GM12878 (cell line): ENCODE data around the gene PFKL.

Experiments
- CEBPZ ChIP-seq: fragments of 150-350 bp; IDR thresholded peaks from 2 replicates; pipeline ENCODE4 v1.6.1; 2016; ENCODE audit warnings: low read depth, low read length
- CREB1 ChIP-seq: IDR thresholded peaks from 2 replicates; pipeline ENCODE4 v1.6.1; 2012; ENCODE audit warnings: low read depth, mild to moderate bottlenecking, inconsistent platforms
- EGR1 ChIP-seq, 2 experiments: IDR thresholded peaks; 1 replicate in 1 of 2; 2 replicates in 1 of 2; pipeline ENCODE4 v1.6.1; 2011 to 2012; ENCODE audit warnings: low read depth in 2 of 2, low read length in 2 of 2, borderline replicate concordance in 1 of 2, mild to moderate bottlenecking in 1 of 2, moderate library complexity in 1 of 2
- ESRRA ChIP-seq: IDR thresholded peaks from 2 replicates; pipeline ENCODE4 v1.6.1; 2012; ENCODE audit warnings: mild to moderate bottlenecking, low read length, improper control_type of control experiment
- GABPA ChIP-seq: IDR thresholded peaks from 2 replicates; pipeline ENCODE4 v1.6.1; 2014; ENCODE audit warnings: antibody characterized with exemption, low read depth, mild to moderate bottlenecking, inconsistent platforms
- HCFC1 ChIP-seq: fragments of 150-350 bp; IDR thresholded peaks from 2 replicates; pipeline ENCODE4 v1.6.1; 2014; ENCODE audit warnings: low read length
- MXI1 ChIP-seq: fragments of 150-350 bp; IDR thresholded peaks from 2 replicates; pipeline ENCODE4 v1.6.1; 2011; ENCODE audit warnings: low read depth, mild to moderate bottlenecking, inconsistent platforms, low read length, improper control_type of control experiment
- NBN ChIP-seq: fragments of 450-650 bp; IDR thresholded peaks from 2 replicates; pipeline ENCODE4 v1.6.1; 2016
- POLR2A ChIP-seq: IDR thresholded peaks from 2 replicates; pipeline ENCODE4 v1.6.1; 2011; ENCODE audit warnings: low read depth, mild to moderate bottlenecking, low read length
- TAF1 ChIP-seq: IDR thresholded peaks from 2 replicates; pipeline ENCODE4 v1.6.1; 2011; ENCODE audit warnings: mild to moderate bottlenecking, low read depth, low read length, borderline replicate concordance
- TF ChIP-seq, protein P1 (sequence below), 3 experiments: IDR thresholded peaks in 2 of 3; conservative IDR thresholded peaks in 1 of 3; 2 replicates each; pipeline ENCODE4 v1.5.1; 2011; ENCODE audit warnings: low read depth in 3 of 3, low read length in 3 of 3, mild to moderate bottlenecking in 3 of 3, control low read depth in 2 of 3, moderate library complexity in 2 of 3, inconsistent platforms in 1 of 3, mixed read lengths in 1 of 3; ENCODE audit not compliant: control insufficient read depth in 2 of 3, insufficient read depth in 1 of 3; ENCODE audit errors: extremely low read depth in 1 of 3
- TF ChIP-seq, protein P2 (sequence below): IDR thresholded peaks from 2 replicates; pipeline ENCODE4 v1.6.1; 2012; ENCODE audit warnings: low read depth, low read length, improper control_type of control experiment

GRCh38 chr21:44258056-44258725, 41.7 kb upstream of the PFKL start:
- no peak for TF ChIP-seq POLR2A
- TF ChIP-seq, protein P1, sequence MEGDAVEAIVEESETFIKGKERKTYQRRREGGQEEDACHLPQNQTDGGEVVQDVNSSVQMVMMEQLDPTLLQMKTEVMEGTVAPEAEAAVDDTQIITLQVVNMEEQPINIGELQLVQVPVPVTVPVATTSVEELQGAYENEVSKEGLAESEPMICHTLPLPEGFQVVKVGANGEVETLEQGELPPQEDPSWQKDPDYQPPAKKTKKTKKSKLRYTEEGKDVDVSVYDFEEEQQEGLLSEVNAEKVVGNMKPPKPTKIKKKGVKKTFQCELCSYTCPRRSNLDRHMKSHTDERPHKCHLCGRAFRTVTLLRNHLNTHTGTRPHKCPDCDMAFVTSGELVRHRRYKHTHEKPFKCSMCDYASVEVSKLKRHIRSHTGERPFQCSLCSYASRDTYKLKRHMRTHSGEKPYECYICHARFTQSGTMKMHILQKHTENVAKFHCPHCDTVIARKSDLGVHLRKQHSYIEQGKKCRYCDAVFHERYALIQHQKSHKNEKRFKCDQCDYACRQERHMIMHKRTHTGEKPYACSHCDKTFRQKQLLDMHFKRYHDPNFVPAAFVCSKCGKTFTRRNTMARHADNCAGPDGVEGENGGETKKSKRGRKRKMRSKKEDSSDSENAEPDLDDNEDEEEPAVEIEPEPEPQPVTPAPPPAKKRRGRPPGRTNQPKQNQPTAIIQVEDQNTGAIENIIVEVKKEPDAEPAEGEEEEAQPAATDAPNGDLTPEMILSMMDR (IDR thresholded peaks at IDR 0.05 in 2 of 3, conservative IDR thresholded peaks at IDR 0.05 in 1 of 3; ENCODE audit: control insufficient read depth in 2 of 3, extremely low read depth in 1 of 3, insufficient read depth in 1 of 3, low read depth in 3 of 3, low read length in 3 of 3), result no peak
- no peak for TF ChIP-seq TAF1
- no peak for TF ChIP-seq HCFC1
- no peak for TF ChIP-seq ESRRA
- no peak for TF ChIP-seq NBN
- TF ChIP-seq CEBPZ, result no peak
- no peak for TF ChIP-seq EGR1 (IDR thresholded peaks at IDR 0.05; ENCODE audit: borderline replicate concordance in 1 of 2, low read depth in 2 of 2, low read length in 2 of 2)
- no peak for TF ChIP-seq MXI1
- TF ChIP-seq, protein P2, sequence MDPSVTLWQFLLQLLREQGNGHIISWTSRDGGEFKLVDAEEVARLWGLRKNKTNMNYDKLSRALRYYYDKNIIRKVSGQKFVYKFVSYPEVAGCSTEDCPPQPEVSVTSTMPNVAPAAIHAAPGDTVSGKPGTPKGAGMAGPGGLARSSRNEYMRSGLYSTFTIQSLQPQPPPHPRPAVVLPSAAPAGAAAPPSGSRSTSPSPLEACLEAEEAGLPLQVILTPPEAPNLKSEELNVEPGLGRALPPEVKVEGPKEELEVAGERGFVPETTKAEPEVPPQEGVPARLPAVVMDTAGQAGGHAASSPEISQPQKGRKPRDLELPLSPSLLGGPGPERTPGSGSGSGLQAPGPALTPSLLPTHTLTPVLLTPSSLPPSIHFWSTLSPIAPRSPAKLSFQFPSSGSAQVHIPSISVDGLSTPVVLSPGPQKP, result no peak
- TF ChIP-seq CREB1, result no peak
- no peak for TF ChIP-seq GABPA
